Thoracic aorta (tissue), 2 donors: ENCODE results near the gene CR1. TPM values are rescaled to one million over a fixed set of nuclear protein-coding genes. Genes with fewer than 3 reads are reported as not detected.

Source experiments
- ATAC-seq: fragments of 150-250 bp; one replicate; pipeline ENCODE4 v1.8.0; 2017; ENCODE audit warnings: low read depth; ENCODE audit not compliant: insufficient number of reproducible peaks, low FRiP score
- DNase-seq: peaks from one replicate; pipeline ENCODE4 v3.0.0-alpha.2; 2020; ENCODE audit warnings: low spot score
- H3K27ac ChIP-seq, 2 donors: fragments of 200-600 bp; sonication (generic); 1 replicate in 1 of 2; 2 replicates in 1 of 2; pipeline ENCODE4 v1.5.1; 2016; ENCODE audit warnings: mild to moderate bottlenecking in 2 of 2, moderate library complexity in 2 of 2
- H3K27me3 ChIP-seq: fragments of 200-600 bp; sonication (generic); replicated peaks from 2 replicates; pipeline ENCODE4 v1.6.0; 2016; ENCODE audit warnings: mild to moderate bottlenecking; ENCODE audit not compliant: insufficient read depth
- H3K36me3 ChIP-seq: fragments of 200-600 bp; sonication (generic); one replicate; pipeline ENCODE4 v1.5.1; 2016
- H3K4me1 ChIP-seq, 2 donors: fragments of 200-600 bp; sonication (generic); 1 replicate in 1 of 2; 2 replicates in 1 of 2; pipeline versions ENCODE4 v1.5.1 to v1.6.0; 2016; ENCODE audit warnings: low read depth in 2 of 2, mild to moderate bottlenecking in 1 of 2; ENCODE audit not compliant: control insufficient read depth in 1 of 2
- H3K4me3 ChIP-seq: fragments of 200-600 bp; sonication (generic); 2 replicates; pipeline ENCODE4 v1.5.1; 2016; ENCODE audit warnings: mild to moderate bottlenecking
- H3K9me3 ChIP-seq: fragments of 200-600 bp; sonication (generic); 2 replicates; pipeline ENCODE4 v1.5.1; 2016
- CTCF ChIP-seq: fragments of 200-600 bp; sonication (generic); IDR thresholded peaks from one replicate; pipeline ENCODE4 v1.5.1; 2019; ENCODE audit warnings: antibody characterized with exemption
- total RNA-seq, 2 donors: library from RNA; depleted of rRNA; stranded (reverse); fragments of >200 nt; gene quantifications; one replicate each; pipeline versions ENCODE4 v1.1.0 to v1.2.3, GENCODE V29; 2016

Gene CR1
- total RNA-seq, 2 donors from 2014 or later, result 5.0 to 17.4 TPM

GRCh38 chr1:207646944-207647579 is 151.1 kb downstream of the CR1 start:
- no peak for TF ChIP-seq CTCF
- Histone ChIP-seq H3K27ac (no peak overlapping the region), H3K4me1 (peaks cover 3 to 6% of the 10 kb centered on the region in 2 donors), H3K4me3 (no peak overlapping the region), H3K36me3 (no peaks in the 10 kb centered on the region), H3K9me3 (no peaks in the 10 kb centered on the region), H3K27me3 (no peaks in the 10 kb centered on the region)
- no peak for DNase-seq
- ATAC-seq, result no peak

- Histone ChIP-seq H3K4me3 (no peak overlapping the region), H3K27me3 (no peaks in the 10 kb centered on the region), H3K27ac (no peak overlapping the region), H3K4me1 (peaks cover 3 to 6% of the 10 kb centered on the region in 2 donors), H3K9me3 (no peaks in the 10 kb centered on the region), H3K36me3 (no peaks in the 10 kb centered on the region)
- DNase-seq (no peak), ATAC-seq (no peak)
- TF ChIP-seq CTCF, result no peak
These were observed 151.8 kb downstream of the CR1 start for GRCh38 chr1:207647671-207648333.

GRCh38 chr1:207648334-207649209 is 152.6 kb downstream of the CR1 start:
- DNase-seq (no peak), ATAC-seq (no peak)
- no peaks in the 10 kb centered on the region for H3K27me3 ChIP-seq
- no peak overlapping the region for H3K4me3 ChIP-seq
- peaks cover 3 to 6% of the 10 kb centered on the region in 2 donors for H3K4me1 ChIP-seq
- no peaks in the 10 kb centered on the region for H3K36me3 ChIP-seq
- no peak for TF ChIP-seq CTCF
- no peak overlapping the region for H3K27ac ChIP-seq
- no peaks in the 10 kb centered on the region for H3K9me3 ChIP-seq

GRCh38 chr1:207649210-207649753 is 153.3 kb downstream of the CR1 start:
- Histone ChIP-seq H3K27ac (no peak overlapping the region), H3K4me1 (peaks cover 3 to 6% of the 10 kb centered on the region in 2 donors), H3K36me3 (no peaks in the 10 kb centered on the region), H3K27me3 (no peaks in the 10 kb centered on the region), H3K4me3 (no peak overlapping the region), H3K9me3 (no peaks in the 10 kb centered on the region)
- ATAC-seq (no peak), DNase-seq (no peak)
- no peak for TF ChIP-seq CTCF
